GM23248 (cell line): ENCODE results near the gene SLX4IP.

ENCODE experiments used
- EZH2 ChIP-seq: fragments of 200-600 bp; sonication (generic); IDR thresholded peaks from 2 replicates; pipeline ENCODE4 v1.6.1; 2018; ENCODE audit warnings: antibody characterized with exemption, mild to moderate bottlenecking; ENCODE audit not compliant: insufficient read depth, poor library complexity, severe bottlenecking
- EZH2phosphoT487 ChIP-seq: fragments of 200-600 bp; sonication (generic); IDR thresholded peaks from 2 replicates; pipeline ENCODE4 v1.6.1; 2018; ENCODE audit warnings: antibody characterized with exemption, moderate library complexity, mild to moderate bottlenecking, low read depth; ENCODE audit not compliant: insufficient read depth

- no peak for TF ChIP-seq EZH2
- TF ChIP-seq EZH2phosphoT487 = no peak
Measured at GRCh38 chr20:10657453-10657852, 222.3 kb downstream of the SLX4IP start.
